NCI-H1417 (cell line): ENCODE measurements around the gene SVEP1.
"Not testable (repeated sequence)": the region's sequence is repeated elsewhere in the genome, so short reads cannot be mapped to it uniquely, and the experiment has no call there.

ENCODE experiments used
- DNase-seq, 3 experiments: peaks; one replicate each; lab custom pipeline; 2025; lab: John Stamatoyannopoulos, UW

Gene SVEP1

GRCh38 chr9:110579034-110579861 lies at the start of gene SVEP1:
TSS of gene SVEP1 (minus strand) at chr9:110579741. CDS start at chr9:110579543, 198 bp downstream.
- DNase-seq: peak; percentile 3 to 83 (median 81)

- DNase-seq: no peak
These were observed 46.7 kb upstream of the SVEP1 start for GRCh38 chr9:110626101-110626829.

- DNase-seq: peak; percentile 50 to 88 (median 56)
These were observed 44.0 kb upstream of the SVEP1 start for GRCh38 chr9:110623462-110624025.

- DNase-seq: no peak
These were observed 42.8 kb upstream of the SVEP1 start for GRCh38 chr9:110622368-110622767.

DNA sequence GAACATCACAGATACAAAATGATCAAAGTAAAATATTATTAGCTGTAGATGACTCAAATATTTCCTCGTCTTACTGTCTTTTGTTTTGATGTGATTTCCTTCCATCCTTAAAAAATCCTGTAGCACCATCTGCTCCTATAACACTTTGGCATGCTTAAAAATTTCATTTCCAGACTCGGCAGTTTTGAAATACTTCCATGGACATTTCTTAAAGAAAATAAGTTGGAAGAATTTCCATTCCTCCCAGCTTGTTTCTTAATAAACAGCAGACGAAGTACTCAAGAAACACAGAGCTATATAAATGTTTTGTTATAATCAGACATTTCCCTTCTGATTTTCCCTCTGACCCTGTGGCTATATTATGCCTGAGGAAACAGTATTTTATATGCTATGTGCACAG lies 41.2 kb upstream of the SVEP1 start:
- no peak for DNase-seq

DNA sequence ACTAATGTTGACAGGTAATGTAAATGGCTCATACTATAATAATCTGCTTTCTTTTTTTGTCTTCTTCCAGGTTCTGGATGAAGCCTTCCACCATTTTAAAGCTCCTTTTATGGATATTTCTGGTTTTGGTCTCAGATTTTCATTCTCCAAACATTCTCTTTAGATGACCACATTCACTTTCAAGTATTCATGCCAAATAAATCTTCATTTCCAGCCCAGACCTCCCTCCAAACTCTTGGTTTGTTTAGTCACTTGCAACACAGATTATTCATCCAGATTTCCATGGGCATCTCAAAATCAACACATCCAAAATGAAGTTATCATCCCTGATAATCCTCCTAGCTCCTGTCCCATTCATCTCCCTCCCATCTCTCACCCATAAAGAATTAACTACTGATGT lies 40.3 kb upstream of the SVEP1 start:
- DNase-seq: no peak

- peak in 1 of 3 experiments; percentile 6 for DNase-seq
These were observed 36.0 kb upstream of the SVEP1 start for GRCh38 chr9:110615498-110615897.

- not testable (repeated sequence) for DNase-seq
These were observed 35.0 kb upstream of the SVEP1 start for GRCh38 chr9:110614576-110614975.

DNA sequence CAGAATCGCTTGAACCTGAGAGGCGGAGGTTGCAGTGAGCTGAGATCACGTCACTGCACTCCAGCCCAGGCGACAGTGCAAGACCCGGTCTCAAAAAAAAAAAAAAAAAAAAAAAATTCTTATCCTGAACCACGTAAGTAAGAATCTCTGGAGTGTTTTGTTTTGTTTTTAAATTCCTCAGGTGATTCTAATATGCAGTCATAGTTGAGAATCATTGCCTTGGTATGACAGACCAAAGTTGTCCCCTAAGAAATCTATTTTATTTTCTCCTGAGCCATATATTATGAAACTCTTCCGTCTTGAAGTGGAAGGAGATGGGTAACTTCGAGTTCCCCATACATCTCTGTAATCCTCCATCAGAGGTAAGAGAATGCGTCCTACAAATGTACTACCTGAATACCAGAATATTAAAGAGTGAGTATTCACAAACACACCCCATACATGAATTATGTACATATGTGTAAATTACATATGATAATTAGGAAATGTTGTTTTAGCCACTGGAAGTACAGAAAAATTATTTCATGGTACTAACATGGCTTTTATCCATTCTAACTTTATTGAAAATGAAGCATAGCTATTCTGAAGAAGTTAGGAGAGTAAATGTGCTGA lies 26.7 kb upstream of the SVEP1 start:
- no peak for DNase-seq

DNA sequence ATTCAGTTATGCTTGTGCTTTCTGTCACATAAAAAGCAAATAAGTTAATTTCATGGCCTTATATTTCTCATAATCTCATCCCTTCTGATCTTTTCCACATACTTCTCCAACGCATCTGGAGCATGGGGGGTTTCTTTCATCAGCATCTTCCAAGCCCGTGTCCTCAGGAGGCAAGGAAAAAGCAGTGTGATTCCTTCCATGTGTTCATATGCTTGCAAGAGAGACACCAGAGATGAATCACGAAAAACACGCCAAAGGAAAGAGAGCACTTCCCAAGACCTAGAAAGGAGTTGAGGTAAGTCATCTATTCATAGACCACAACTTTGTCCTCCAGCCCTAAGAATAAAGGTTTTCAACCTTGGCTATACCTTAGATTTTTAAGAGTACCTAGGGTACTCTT lies 26.0 kb upstream of the SVEP1 start:
- no peak for DNase-seq

DNA sequence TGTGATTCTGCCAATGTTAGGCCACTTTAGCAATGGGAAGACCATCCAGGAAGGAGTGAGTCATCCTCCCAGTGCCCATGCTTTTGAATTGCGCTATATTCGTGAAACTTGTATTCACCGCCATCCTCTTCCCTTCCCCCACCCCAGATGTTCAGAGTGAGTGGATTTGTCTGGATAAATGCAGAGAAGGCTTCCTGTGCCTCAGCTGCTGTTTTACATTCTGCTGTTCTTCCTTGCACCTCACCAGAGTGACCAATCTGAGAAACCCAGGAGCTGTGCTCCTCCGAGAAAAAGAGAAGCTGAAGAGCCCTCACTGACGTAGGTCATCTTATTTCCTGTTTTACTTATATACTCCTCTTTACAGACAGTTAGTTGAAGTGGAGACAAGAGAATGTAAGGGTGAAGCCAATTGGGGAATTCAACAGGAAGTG lies 24.6 kb upstream of the SVEP1 start:
- no peak for DNase-seq

- DNase-seq: no peak
These were observed 22.7 kb upstream of the SVEP1 start for GRCh38 chr9:110602281-110602680.

DNA sequence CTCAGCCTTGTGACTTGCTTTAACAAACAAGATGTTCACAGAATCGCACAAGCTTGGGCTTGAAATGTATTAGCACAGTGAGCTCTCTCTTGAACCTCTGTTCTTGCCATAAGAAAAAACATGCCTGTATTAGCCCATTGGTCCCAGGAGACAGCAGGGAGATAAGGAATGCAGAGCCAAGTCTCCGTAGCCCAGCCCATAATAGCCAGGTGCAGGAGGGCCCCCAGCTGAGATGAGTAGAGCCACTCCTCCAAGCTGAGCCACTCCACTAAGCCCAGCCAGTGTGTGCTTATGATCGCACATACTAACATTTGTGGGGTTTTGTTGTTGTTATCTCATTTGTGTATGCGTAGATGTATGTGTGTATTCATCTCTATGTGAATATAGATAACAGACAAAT lies 21.6 kb upstream of the SVEP1 start:
- peak in 2 of 3 experiments; percentile 35 to 54 for DNase-seq

- DNase-seq: no peak
These were observed 19.9 kb upstream of the SVEP1 start for GRCh38 chr9:110599468-110599867.

DNA sequence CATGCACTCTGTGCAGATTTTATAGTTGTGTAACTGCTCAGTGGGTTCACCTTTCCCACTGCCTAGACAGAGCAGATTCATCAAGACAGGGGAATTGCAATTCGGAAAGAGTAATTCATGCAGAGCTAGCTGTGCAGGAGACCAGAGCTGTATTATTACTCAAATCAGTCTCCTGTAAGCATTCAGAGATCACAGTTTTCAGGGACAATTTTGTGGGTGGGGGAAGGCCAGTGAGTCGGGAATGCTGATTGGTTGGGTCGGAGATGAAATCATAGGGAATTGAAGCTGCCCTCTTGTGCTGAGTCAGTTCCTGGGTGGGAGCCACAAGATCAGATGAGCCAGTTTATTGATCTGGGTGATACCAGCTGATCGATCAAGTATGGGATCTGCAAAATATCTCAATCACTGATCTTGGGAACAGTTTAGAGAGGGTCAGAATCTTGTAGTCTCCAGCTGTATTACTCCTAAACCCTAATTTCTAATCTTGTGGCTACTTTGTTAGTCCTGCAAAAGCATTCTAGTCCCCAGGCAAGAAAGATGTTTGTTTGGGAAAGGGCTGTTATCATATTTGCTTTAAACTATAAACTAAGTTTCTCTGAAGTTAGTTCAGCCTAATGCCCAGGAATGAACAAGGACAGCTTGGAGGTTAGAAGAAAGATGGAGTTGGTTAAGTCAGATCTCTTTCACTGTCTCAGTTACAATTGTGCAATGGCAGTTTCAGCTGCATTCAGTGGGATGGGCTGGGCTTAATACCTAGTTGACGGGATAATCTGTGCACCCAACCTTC lies 12.7 kb upstream of the SVEP1 start:
- DNase-seq: no peak

DNA sequence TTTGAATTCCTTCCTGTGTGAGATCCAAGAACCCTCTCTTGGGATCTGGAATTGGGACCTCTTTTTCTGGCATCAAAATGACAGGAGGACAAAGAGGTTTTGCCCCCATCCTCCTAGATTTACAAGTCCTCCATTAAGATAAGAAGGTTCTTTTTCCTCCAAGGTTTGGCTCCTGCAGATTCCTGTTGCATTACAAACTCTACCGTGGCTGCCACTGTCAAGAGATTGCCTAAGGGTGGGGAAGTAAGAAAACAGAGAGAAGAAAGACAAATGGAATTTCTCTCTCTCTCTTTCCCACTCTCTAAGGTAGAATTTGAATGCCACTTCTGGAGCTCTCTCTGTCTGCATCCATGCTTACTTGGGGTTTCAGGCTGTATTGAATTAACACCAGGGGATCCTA lies 12.0 kb upstream of the SVEP1 start:
- DNase-seq: no peak

DNA sequence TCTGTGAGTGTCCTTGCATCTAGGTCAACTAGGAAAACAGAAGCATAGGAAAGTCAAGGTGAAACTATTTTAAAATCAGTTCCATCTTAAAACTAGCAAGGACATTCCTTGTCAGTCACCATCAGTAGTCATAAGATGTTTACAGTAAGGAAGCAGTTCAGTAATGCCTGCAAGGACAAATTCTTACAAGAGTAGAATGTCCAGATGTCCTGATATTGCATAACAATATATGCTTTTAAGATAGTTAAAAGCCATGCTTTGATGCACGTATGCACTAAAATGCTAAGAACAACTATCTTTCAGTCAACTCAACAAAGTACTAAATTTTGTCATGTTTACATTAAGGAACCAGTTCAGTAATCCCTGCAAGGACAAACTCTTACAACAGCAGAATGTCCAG lies 11.3 kb upstream of the SVEP1 start:
- no peak for DNase-seq

GRCh38 chr9:110588296-110588695 lies 8.8 kb upstream of the SVEP1 start:
- DNase-seq: no peak

GRCh38 chr9:110583237-110583636 lies 3.7 kb upstream of the SVEP1 start:
- peak in 1 of 3 experiments; percentile 10 for DNase-seq

GRCh38 chr9:110582156-110582555 lies 2.6 kb upstream of the SVEP1 start:
- no peak for DNase-seq

- DNase-seq: no peak
These were observed 1.3 kb upstream of the SVEP1 start for GRCh38 chr9:110580850-110581249.

- peak in 2 of 3 experiments; percentile 50 to 59 for DNase-seq
These were observed 300 bp upstream of the SVEP1 start for GRCh38 chr9:110579862-110580219.
